Stimulated activated CD8-positive, alpha-beta memory T cell treated with anti-CD3 and anti-CD28 coated beads, Interleukin-15, amount 100 ng/mL, for 1 hour (primary cell): Measurements from ENCODE around the gene NAV3.

Experiments
- DNase-seq: peaks from one replicate; pipeline ENCODE4 v3.0.0-alpha.2; 2020; ENCODE audit warnings: low read depth

Gene NAV3

GRCh38 chr12:78120866-78121560 lies 290.3 kb downstream of the NAV3 start:
- DNase-seq, result no peak

DNA sequence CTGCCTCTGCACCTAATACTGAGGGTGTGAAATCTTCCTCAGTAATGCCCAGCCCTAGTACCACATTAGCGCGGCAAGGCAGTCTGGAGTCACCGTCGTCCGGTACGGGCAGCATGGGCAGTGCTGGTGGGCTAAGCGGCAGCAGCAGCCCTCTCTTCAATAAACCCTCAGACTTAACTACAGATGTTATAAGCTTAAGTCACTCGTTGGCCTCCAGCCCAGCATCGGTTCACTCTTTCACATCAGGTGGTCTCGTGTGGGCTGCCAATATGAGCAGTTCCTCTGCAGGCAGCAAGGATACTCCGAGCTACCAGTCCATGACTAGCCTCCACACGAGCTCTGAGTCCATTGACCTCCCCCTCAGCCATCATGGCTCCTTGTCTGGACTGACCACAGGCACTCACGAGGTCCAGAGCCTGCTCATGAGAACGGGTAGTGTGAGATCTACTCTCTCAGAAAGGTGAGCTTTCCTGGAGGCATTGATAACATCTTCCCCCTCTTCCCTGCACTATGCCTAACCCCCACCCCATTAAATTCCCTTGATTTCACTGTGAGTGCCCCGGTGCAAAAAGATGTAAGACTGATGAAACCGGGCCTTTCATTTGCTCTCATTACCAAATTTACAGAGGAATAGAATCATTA lies 291.4 kb downstream of the NAV3 start:
- no peak for DNase-seq

GRCh38 chr12:78128211-78128610 lies 297.5 kb downstream of the NAV3 start:
- DNase-seq, result no peak

DNA sequence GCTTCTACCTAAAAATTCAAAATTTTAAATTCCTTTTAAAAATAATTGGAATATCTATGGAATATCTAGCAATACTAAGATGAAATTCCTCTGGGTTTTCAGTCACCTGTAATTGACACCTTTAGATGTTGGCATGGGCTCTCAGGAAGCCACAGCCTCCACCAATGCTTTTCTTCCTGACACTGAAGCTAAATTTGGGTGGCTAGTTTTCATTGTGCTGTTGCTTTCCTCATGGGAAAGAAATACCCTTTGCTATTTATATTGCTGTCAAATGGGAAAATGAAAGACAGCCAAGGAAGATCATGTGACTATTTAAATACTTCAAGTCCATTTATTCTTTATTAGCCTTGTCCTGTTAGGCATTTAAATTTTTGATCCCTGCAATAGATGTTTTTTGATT lies 313.0 kb downstream of the NAV3 start:
- DNase-seq, result no peak

GRCh38 chr12:78145398-78145797 lies 314.7 kb downstream of the NAV3 start:
- DNase-seq, result no peak

GRCh38 chr12:78146365-78146772 lies 315.7 kb downstream of the NAV3 start:
- DNase-seq, result no peak

DNA sequence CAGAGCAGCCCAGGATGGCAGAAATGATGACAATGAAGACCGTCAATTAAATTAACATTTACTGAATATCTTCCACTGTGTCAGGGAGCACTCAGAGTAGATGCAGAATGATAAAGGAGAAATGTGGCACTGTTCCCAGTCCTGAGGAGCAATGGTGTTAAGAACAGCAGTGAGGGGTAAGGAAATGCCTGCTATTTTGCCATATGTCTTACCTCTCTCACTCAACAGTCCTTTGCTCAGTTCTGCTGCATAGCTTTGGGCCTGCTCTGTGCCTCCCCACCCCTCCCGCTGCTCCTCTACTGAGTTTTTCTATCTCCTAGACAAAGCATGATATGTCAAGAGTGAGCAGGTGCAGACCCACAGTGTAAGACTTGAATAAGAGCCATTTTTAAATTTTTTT lies 318.8 kb downstream of the NAV3 start:
- no peak for DNase-seq

DNA sequence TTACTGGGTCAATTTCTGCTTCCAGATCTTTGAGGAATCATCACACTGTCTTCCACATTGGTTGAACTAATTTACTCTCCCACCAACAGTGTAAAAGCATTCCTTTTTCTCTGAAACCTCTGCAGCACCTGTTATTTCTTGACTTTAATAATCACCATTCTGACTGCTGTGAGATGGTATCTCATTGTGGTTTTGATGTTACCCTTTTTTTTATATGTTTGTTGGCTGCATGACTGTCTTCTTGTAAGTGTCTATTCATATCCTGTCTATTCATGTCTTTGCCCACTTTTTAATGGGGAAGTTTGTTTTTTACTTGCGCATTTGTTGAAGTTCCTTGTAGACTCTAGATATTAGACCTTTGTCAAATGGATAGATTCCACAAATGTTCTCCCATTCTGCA lies 324.9 kb downstream of the NAV3 start:
- no peak for DNase-seq

GRCh38 chr12:78156751-78157150 lies 326.1 kb downstream of the NAV3 start:
- no peak for DNase-seq

DNA sequence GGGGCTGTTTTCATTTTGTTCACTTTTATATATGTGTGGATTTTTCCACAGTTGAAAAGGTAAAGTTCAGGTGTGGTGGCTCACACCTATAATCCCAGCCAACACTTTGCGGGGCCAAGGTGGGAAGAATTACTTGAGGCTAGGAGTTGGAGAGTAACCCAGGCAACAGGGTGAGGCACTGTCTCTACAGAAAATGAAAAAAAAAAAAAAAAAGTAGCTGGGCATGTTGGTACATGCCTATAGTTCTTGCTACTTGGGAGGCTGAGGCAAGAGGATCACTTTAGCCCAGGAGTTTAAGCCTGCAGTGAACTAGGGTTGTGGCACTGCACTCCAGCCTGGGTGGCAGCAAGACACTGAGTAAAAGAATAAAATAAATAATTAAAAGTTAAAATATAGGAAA lies 326.5 kb downstream of the NAV3 start:
- no peak for DNase-seq

- DNase-seq, result no peak
These were observed 333.5 kb downstream of the NAV3 start for GRCh38 chr12:78164154-78164553.

GRCh38 chr12:78167510-78167909 lies 336.8 kb downstream of the NAV3 start:
- DNase-seq, result no peak

GRCh38 chr12:78171061-78171460 lies 340.4 kb downstream of the NAV3 start:
- DNase-seq, result no peak

GRCh38 chr12:78176643-78177042 lies 345.9 kb downstream of the NAV3 start:
- DNase-seq, result no peak

DNA sequence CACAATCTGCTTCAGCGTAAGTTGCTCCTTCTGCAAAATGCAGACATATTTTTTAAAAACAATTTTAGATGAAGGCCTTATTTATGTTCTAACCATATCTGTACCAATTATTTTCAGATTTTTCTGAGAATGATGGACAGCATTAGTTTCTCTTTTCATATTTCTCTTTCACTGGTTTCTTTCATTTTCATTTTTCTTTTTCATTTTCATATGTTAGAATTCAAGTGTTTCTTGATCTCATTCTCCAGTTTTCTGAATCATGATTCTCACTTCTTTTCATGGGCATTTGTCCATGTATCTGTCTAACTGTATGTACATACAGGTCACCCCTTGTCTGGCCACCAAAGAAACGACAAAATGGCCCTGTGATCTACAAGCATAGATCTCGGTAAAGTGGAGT lies 346.6 kb downstream of the NAV3 start:
- DNase-seq, result no peak

- DNase-seq, result no peak
These were observed 348.7 kb downstream of the NAV3 start for GRCh38 chr12:78179346-78179745.

DNA sequence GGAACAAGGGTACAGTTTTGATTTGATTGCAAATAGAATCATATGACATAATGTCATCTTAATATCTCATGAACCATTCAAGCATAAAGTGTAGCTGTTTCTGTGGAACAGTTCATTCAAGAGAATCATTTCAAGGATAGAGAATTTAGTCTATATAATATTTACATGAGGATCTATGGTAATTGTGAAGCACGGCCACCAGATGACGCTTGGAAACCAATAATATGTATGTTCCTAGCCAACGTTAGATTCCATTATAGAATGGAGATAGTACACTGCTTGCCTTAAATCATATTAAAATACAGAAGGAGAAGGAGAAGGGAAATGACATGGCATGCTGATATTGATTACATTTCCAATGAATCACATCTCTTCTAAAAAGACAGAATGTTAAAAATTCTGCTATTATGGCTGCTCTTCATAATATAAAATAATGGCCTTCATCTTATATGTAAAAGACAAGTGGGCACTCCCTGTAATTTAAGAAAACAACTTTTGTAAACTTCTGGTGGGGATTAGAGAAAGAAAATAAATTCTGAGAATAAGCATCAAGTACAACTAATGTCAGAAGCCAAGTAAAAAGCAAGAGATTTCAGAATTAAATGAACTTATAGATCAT lies 351.0 kb downstream of the NAV3 start:
- no peak for DNase-seq

GRCh38 chr12:78183824-78184223 lies 353.1 kb downstream of the NAV3 start:
- DNase-seq, result no peak

- DNase-seq, result no peak
These were observed 354.4 kb downstream of the NAV3 start for GRCh38 chr12:78185109-78185508.

DNA sequence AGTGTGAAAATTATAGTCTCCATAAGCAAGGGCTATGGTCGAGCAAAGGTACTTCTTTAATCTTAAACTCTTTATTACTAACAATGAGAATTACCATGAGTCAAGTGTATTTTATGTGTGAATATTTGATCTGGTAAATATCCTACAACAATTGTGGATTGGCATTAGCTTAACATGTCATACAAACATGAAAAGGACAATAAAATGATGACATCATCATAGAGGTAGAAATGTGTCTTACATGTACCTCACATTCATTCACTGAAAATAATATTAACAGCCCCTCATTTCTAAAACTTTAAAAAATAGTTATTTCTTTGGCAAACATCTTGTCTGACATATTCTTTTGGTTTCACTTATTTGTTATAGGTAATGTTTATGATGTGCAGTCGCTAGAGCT lies 355.0 kb downstream of the NAV3 start:
- no peak for DNase-seq

DNA sequence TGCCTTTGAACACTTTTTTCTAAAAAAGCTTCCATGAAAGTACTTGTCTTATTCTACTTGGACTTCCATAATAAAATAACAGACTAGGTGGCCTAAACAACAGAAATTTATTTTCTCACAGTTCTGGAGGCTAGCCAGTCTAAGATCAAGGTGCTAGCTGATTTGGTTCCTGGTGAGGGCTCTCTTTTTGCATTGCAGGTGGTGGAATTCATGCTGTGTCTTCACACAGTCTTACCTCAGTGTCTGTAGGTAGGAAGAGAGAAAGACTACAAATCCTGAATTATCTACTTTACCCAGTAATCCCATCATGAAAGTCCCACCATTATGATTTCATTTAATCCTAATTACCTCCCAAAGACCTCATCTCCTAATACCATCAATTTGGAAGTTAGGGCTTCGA lies 356.0 kb downstream of the NAV3 start:
- DNase-seq, result no peak

DNA sequence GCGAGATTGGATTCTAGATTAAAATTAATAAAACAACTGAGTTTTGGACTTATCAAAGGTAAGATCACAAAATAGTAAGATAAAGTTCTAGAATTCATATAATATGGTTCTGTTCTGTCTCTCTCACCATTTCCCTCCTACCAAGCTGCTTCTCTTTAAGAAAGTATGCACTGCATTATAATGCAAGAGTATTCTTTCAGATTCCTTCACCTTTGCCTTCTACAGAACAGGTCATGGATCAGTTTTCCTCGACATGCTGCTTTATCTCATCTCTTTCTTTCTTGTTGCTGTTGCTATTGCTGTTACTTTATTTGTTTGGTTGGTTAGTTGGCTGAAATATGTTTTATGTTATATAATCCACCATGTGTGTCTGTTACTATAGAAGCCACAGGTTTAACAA lies 357.0 kb downstream of the NAV3 start:
- DNase-seq, result no peak

DNA sequence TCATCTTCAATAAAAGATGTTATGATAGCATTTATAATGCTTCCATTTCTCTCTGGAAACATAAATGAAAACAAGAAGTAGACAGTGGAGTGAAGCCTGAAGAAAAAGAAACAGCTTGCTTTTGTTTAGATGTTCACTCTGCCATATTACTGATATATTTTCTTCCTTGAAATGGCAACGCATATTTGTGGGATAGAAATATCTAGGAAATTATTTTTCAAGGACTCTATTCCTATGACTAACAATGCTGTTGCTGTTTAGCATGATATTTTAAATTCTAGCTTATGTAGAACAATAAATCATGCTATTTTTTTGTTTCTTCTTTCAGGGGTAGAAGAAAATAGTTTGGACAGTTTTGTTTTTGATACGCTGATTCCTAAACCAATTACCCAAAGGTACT lies 359.0 kb downstream of the NAV3 start:
- DNase-seq, result no peak

DNA sequence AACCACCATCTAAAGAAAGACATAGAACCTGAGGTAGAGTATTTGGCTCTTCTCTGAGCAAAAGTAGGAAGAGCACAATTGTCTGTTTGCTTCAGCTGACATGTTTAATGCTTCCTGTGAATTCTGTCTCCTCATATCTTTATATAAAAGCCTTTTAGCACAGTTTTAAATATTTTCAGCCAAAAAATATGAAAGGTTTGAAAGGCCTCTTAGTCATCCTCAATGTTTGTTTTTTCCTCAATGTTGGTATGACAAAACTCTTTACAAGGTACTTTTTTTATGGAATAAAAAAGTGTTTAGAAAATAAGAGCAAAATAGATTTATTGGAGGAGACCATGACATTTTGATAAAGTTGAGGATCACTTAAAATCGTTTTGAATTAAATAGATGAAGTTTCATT lies 360.9 kb downstream of the NAV3 start:
- no peak for DNase-seq
